DND-41 (cell line): ENCODE data around the gene IFT43.

Experiments
- ATAC-seq: fragments of 200-7000 bp; cut with Tn5 transposase; 3 replicates; pipeline ENCODE4 v1.9.1; 2021; ENCODE audit warnings: low read depth; ENCODE audit not compliant: insufficient read depth
- DNase-seq: peaks from one replicate; pipeline ENCODE4 v3.0.0-alpha.2; 2020
- H2AFZ ChIP-seq: 2 replicates; pipeline ENCODE4 v1.6.0; 2012; ENCODE audit warnings: low read depth, low read length
- H3K27ac ChIP-seq: 2 replicates; pipeline ENCODE4 v1.5.1; 2012; ENCODE audit warnings: low read length, inconsistent platforms
- H3K27me3 ChIP-seq: fragments of 200-600 bp; sonication (generic); 2 replicates; pipeline ENCODE4 v1.6.0; 2012; ENCODE audit warnings: low read length, mild to moderate bottlenecking, inconsistent platforms; ENCODE audit not compliant: insufficient read depth, poor library complexity
- H3K36me3 ChIP-seq: 2 replicates; pipeline ENCODE4 v1.5.1; 2012; ENCODE audit warnings: low read length, inconsistent platforms; ENCODE audit not compliant: insufficient read depth
- H3K4me1 ChIP-seq: 2 replicates; pipeline ENCODE4 v1.5.1; 2012; ENCODE audit warnings: mild to moderate bottlenecking, low read length; ENCODE audit not compliant: insufficient read depth
- H3K4me2 ChIP-seq: 2 replicates; pipeline ENCODE4 v1.6.0; 2012; ENCODE audit warnings: mild to moderate bottlenecking, moderate library complexity, low read length, inconsistent platforms; ENCODE audit not compliant: insufficient read depth
- H3K4me3 ChIP-seq, 2 experiments: fragments of 200-600 bp in 1 of 2; shearing (Covaris generic) in 1 of 2; 2 replicates each; pipeline ENCODE4 v1.5.1; 2012 to 2016; ENCODE audit warnings: inconsistent platforms in 2 of 2, low read length in 2 of 2, mild to moderate bottlenecking in 2 of 2, low read depth in 1 of 2, moderate library complexity in 1 of 2
- H3K79me2 ChIP-seq: 2 replicates; pipeline ENCODE4 v1.6.0; 2012; ENCODE audit warnings: low read length, inconsistent platforms; ENCODE audit not compliant: insufficient read depth
- H3K9ac ChIP-seq: 2 replicates; pipeline ENCODE4 v1.6.0; 2012; ENCODE audit warnings: low read depth, mild to moderate bottlenecking, inconsistent platforms, low read length, moderate library complexity
- H3K9me3 ChIP-seq: 2 replicates; pipeline ENCODE4 v1.5.1; 2012; ENCODE audit warnings: low read length, moderate library complexity, mild to moderate bottlenecking, inconsistent platforms; ENCODE audit not compliant: insufficient read depth, severe bottlenecking
- H4K20me1 ChIP-seq: 2 replicates; pipeline ENCODE4 v1.6.0; 2012; ENCODE audit warnings: low read length; ENCODE audit not compliant: insufficient read depth
- CTCF ChIP-seq: IDR thresholded peaks from 2 replicates; pipeline ENCODE4 v1.5.1; 2012; ENCODE audit warnings: borderline replicate concordance, low read length, moderate library complexity, mild to moderate bottlenecking; ENCODE audit not compliant: poor library complexity, severe bottlenecking; ENCODE audit errors: extremely low read depth
- EZH2 ChIP-seq: IDR thresholded peaks from 3 replicates; pipeline ENCODE4 v1.6.1; 2012; ENCODE audit warnings: borderline replicate concordance, low read depth, mild to moderate bottlenecking, moderate library complexity, low read length, inconsistent platforms; ENCODE audit not compliant: severe bottlenecking

IFT43 gene

GRCh38 chr14:76067536-76067935 is 82.0 kb downstream of the IFT43 start:
- DNase-seq: no peak
- H3K36me3 ChIP-seq: no peaks in the 10 kb centered on the region; the same call in 1 of the 2 replicates
- no peak overlapping the region for H3K4me3 ChIP-seq
- no peak overlapping the region for H2AFZ ChIP-seq
- no peaks in the 10 kb centered on the region for H4K20me1 ChIP-seq
- no peaks in the 10 kb centered on the region for H3K27me3 ChIP-seq
- no peak overlapping the region for H3K9ac ChIP-seq
- H3K4me1 ChIP-seq: no peaks in the 10 kb centered on the region
- H3K27ac ChIP-seq: no peak overlapping the region
- H3K79me2 ChIP-seq: no peaks in the 10 kb centered on the region
- H3K9me3 ChIP-seq: no peaks in the 10 kb centered on the region
- H3K4me2 ChIP-seq: no peak overlapping the region
- TF ChIP-seq CTCF: no peak
- no peak for TF ChIP-seq EZH2
- no peak for ATAC-seq

- Histone ChIP-seq H3K9ac (no peak overlapping the region), H4K20me1 (no peaks in the 10 kb centered on the region), H3K27ac (no peak overlapping the region), H3K4me3 (no peak overlapping the region), H3K36me3 (no peaks in the 10 kb centered on the region), H2AFZ (no peak overlapping the region), H3K79me2 (no peaks in the 10 kb centered on the region), H3K4me1 (no peaks in the 10 kb centered on the region), H3K9me3 (no peaks in the 10 kb centered on the region), H3K4me2 (no peak overlapping the region), H3K27me3 (no peaks in the 10 kb centered on the region)
- TF ChIP-seq EZH2 (no peak), CTCF (no peak)
- ATAC-seq (no peak), DNase-seq (no peak)
Measured at GRCh38 chr14:76073717-76074116, 88.2 kb downstream of the IFT43 start.

GRCh38 chr14:76077340-76077739 is 91.8 kb downstream of the IFT43 start:
- H3K79me2 ChIP-seq: no peaks in the 10 kb centered on the region
- H3K27me3 ChIP-seq: no peaks in the 10 kb centered on the region
- H3K4me1 ChIP-seq: no peaks in the 10 kb centered on the region
- no peaks in the 10 kb centered on the region for H3K9me3 ChIP-seq
- H4K20me1 ChIP-seq: no peaks in the 10 kb centered on the region
- no peak overlapping the region for H2AFZ ChIP-seq
- TF ChIP-seq EZH2: no peak
- TF ChIP-seq CTCF: no peak
- H3K27ac ChIP-seq: no peak overlapping the region
- no peak for DNase-seq
- H3K36me3 ChIP-seq: no peaks in the 10 kb centered on the region
- H3K9ac ChIP-seq: no peak overlapping the region
- H3K4me2 ChIP-seq: no peak overlapping the region
- no peak for ATAC-seq
- H3K4me3 ChIP-seq: no peak overlapping the region

GRCh38 chr14:76078501-76078900 is 92.9 kb downstream of the IFT43 start:
- Histone ChIP-seq H3K9ac (no peak overlapping the region), H3K27me3 (no peaks in the 10 kb centered on the region), H3K4me3 (no peak overlapping the region), H3K4me2 (no peak overlapping the region), H3K79me2 (no peaks in the 10 kb centered on the region), H3K9me3 (no peaks in the 10 kb centered on the region), H4K20me1 (no peaks in the 10 kb centered on the region), H3K4me1 (no peaks in the 10 kb centered on the region), H2AFZ (no peak overlapping the region), H3K36me3 (no peaks in the 10 kb centered on the region), H3K27ac (no peak overlapping the region)
- ATAC-seq (no peak), DNase-seq (no peak)
- TF ChIP-seq CTCF: no peak
- no peak for TF ChIP-seq EZH2
